ENCODE results near the gene CORO2A.

CORO2A gene

DNA sequence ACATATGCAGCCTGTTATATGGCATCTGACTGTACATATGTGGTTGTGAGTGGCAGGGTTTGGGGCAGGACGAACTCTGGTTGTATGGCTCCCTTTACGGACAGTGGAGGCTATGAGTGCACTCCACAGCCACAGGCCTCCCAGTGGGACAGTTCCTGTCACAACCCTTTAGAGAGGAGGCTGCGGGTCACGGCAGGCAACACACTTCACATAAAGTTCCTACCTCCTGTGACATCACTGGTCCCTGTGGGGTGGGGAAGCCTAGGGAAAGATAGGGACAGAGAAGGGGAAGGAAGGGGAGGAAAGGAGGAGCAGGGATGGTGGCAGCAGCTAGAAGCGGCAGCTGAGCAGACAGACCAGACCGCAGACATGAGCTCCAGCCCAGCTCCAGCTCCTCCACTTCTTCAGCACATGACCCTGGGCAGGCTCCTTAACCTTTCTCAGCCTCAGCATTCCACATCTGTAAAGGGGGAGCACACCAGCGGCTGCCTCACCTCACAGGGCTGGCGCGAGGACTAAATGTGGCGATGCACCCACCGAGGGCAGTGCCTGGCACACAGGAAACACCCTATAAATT, 27.4 kb upstream of the CORO2A start:
- DNase-seq, result no peak

GRCh38 chr9:98219364-98219716, 26.9 kb upstream of the CORO2A start:
- no peak for DNase-seq

DNA sequence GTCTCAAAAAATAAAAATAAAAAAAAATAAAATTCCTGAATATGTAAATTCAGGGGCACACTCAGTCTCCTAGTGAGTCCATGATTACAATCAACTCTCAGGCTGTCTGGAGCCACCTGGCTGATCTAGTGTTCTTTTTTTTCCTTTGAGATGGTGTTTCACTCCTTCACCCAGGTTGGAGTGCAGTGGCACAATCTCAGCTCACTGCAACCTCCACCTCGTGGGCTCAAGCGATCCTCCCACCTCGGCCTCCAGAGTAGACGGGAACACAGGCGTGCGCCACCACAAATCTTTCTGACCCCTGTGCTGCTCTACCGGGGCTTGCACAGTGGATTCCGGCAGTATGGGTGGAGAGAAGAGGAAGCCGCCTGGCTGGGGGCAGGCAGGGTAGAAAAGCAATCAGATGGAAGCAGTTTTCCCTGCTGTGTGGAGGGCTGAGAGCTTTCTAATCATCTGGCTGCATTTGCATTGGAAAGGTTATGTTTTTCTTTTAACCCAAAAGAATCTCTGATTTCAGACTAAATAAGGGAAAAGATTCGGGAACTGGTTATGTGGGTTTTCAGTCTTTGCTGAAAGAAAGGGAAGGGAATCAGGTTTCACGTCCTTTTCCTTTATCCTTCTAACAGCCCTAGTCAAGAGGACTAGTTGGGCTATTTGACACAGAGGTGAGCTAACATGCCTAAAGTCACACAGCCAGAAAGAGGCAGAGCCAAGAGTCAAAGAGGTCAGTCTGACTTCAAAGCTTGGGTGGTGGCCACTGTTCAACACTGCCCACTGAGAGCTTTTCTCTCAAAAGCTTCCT, 26.3 kb upstream of the CORO2A start:
- DNase-seq, result no peak

DNA sequence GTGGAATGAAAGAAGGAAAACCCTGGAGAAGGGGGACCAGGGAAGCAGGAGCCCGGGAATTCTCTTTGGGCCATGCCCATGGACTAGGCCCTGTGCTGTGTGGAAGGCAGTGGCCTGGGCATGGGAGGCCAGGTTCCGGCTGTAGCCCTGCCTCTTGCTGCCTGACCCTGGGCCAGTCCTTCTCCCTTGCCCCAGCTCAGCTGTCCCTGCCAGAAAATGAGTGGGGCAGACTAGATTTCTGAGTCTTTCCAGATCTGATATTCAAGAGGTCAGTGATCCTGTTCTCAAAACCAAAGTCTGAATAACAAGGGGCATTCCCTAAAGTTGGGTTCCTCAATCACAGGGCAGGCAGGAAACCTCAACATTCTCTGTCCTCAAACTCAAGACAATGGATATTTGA, 24.8 kb upstream of the CORO2A start:
- DNase-seq, result no peak

DNA sequence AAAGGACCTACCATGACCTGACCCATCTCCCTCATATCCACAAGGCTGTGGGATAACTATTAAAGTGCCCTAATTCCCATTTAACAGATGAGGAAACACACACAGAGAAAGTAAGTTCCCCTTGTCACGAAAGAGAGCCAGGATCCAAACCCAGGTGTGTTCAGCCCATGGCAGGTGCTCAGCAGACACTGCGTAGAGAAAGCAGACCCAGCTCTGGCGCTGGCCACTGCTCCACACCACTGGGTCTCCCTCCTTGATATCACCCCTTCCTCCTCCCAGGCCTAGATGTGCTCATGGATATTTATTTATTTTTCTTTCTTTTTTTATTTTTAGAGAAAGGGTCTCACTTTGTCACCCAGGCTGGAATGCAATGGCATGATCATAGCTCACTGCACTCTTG, 24.0 kb upstream of the CORO2A start:
- no peak for DNase-seq

DNA sequence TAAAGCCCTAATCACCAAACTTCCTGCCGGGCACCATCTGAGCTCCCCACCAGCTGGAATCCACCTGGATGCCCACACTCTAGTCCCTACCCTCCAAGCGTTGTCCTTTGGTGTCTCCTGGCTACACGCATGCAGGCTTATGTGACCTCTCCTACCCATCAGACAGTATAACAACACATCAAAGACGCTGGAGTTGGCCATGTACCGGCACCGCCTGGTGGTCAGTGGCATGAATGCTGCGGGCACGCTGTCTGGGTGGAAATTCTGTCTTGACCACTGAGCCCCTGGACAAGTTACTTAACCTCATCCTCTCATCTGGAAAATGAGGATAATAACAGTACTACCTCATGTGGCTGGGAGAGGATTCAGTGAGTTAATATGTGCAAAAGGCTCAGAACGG, 23.4 kb upstream of the CORO2A start:
- DNase-seq, result no peak

DNA sequence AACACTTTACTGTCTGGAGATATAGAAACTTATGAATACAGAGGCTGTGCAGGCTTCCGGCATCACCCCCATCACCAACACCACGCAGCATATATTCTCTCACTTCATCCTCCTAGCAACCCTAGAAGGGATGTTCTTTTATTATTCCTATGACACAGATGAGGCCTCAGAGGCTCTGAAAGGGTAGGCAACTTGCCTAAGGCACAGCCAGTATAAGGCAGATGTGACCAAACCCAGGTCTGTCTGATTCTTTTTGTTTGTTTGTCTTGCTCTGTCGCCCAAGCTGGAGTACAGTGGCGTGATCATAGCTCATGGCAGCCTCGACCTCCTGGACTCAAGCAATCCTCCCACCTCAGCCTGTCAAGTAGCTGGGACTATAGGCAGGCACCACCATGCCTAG, 22.8 kb upstream of the CORO2A start:
- DNase-seq, result no peak

DNA sequence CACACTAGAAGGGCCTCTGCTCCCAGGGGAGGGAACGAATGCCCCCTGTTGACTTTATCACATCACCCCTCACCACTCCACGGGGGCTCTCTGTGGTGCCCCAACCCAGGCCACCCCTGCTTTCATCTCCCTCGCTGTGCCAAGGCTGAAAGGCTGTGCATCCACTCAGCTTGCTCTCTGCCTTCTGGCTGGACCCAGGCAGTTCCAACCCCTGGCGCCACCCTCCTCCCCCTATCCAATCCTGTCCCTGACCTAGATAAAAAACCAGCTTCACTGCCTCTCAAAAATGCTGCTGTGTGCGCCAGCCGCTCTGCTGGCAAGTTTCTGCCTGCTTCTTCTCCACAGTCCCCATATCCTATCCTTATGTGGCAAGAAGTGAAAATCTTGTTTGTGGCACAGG, 22.4 kb upstream of the CORO2A start:
- no peak for DNase-seq

DNA sequence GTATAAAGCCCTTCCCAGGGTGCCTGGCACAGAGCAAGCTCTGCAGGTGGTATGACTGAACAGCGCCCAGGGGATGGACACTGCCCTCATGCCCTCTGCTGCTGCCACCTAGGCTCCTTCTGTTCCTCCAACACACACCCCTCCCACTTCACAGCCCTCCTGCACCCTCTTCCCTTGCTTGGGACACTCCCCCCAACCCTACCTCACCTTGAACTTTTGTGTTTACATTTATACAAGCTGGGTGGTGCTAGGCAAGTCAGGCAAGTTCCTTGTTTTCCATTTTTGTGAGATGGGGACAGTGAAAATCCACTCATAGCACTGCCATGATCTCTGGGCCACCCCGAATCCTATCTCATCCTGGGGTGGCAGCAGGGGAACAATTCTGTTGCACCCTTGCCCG, 18.8 kb upstream of the CORO2A start:
- DNase-seq, result no peak

DNA sequence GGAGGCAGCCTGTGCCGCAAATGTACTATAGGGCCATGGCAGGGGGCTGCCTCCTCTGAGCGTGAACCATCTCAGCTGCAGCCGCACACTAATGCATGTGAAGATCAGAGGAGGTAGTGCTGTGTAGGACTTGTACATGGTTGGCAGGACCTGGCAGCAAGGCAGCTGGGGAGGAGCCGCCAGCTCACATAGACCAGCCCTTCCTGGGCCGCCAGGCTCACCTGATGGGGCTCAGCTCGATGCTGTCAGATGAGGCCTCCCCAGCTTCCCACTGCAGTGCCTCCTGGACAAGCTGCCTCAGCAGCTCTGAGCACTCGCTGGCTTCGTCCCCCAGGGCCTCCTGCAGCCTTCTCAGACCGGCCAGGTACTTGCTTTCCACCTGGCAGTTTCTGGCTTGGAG, 18.0 kb upstream of the CORO2A start:
- DNase-seq, result no peak

GRCh38 chr9:98209530-98209929, 17.1 kb upstream of the CORO2A start:
- no peak for DNase-seq

DNA sequence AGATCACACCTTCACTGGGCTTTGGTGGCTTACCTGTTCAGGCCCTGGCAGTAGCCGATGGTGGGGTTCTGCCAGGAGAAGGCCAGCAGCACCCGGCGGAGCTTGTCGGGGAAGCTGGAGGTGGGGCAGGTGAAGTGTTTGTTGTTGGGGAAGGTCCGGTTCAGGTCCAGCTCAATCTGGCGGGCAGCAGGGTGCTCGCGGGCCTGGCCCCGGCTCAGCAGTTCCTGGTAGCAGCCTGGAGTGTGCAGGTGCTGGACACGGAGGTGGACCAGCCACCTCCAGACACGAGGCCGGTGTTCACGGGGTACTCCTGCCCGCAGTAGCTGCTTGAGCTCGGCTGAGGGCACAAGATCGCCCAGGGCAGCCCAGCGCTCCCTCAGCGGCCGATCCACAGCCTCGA, 16.2 kb upstream of the CORO2A start:
- no peak for DNase-seq

- no peak for DNase-seq
Observed at GRCh38 chr9:98207606-98208005, 15.2 kb upstream of the CORO2A start.

- DNase-seq, result no peak
Observed at GRCh38 chr9:98206754-98207153, 14.3 kb upstream of the CORO2A start.

DNA sequence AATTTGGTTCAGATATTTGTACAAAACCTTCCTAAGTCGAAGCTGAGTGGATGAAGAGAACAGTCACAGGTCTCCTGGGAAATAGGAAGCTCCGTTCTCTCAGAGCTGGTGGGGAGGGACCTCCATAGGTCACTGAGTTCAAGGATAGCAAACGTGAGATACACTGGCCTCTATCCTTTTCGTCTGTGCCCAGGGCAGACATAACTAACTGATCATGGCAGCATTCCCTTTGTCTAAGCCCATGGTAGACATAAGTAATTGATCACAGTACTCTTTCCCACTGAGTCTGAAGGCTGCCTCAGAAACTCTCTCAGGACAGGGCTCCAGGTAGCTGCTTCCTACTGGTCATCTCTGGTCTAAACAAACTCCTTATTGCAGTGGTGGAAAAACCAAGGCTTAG, 12.3 kb upstream of the CORO2A start:
- no peak for DNase-seq

DNA sequence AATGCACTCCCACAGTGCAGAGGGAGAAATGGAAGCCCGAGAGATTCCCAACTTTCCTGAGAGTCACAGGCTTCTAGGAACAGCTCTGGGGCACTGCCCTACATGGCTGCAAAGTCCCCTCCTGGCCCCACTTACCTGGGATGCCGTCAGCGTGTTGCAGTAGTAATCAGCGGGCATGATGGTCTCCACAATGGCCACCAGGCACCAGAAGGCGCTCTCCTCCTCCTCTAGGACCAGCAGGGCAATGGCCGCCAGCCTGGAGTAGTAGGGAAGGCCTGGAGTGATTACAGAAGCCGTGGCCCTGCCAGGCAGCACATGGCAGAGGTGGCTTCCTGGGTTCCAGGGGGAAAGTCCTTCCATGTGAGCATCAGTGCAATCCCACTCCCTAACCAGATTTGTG, 10.7 kb upstream of the CORO2A start:
- DNase-seq, result no peak

GRCh38 chr9:98202252-98202651, 9.8 kb upstream of the CORO2A start:
- DNase-seq, result no peak

DNA sequence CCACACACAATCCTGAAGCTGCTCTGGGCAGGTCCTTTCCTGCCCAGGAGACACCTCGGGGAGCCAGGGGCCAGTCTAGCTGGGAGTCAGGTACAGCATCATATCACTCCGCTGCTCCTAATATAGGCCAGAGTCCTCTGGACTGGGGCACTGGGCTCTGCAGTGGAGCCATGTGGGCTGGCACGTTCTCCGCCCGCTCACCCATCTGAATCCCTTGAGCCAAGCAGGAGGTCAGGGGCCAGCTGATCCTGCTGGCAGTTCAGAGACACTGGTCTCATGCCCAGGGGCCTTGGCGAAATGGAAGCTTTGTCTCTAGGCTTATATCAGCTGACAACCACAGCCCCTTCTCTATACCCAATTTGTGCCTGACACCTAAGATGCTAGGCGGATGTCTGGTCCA, 9.3 kb upstream of the CORO2A start:
- DNase-seq, result no peak

DNA sequence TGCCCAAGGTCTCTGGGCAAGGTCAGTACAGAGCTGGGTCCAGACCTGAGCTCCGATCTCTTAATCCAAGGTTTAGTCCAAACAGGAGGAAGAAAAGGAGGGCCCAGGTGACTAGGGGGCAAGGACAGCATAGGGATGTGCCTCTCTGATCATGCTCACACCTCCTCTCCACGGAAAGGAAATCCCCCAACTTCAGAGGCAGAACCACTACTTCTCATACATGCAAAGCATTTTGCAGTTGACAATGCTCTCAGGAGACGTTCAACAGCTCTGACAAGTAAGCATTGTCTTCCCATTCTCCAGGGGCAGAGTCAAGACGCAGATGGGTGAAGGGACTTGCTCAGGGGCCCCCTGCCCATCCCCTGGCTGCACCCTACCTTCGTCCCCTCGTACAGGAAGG, 8.7 kb upstream of the CORO2A start:
- DNase-seq, result no peak

- no peak for DNase-seq
Observed at GRCh38 chr9:98199388-98200033, 7.1 kb upstream of the CORO2A start.

GRCh38 chr9:98195671-98196070, 3.2 kb upstream of the CORO2A start:
- no peak for DNase-seq

DNA sequence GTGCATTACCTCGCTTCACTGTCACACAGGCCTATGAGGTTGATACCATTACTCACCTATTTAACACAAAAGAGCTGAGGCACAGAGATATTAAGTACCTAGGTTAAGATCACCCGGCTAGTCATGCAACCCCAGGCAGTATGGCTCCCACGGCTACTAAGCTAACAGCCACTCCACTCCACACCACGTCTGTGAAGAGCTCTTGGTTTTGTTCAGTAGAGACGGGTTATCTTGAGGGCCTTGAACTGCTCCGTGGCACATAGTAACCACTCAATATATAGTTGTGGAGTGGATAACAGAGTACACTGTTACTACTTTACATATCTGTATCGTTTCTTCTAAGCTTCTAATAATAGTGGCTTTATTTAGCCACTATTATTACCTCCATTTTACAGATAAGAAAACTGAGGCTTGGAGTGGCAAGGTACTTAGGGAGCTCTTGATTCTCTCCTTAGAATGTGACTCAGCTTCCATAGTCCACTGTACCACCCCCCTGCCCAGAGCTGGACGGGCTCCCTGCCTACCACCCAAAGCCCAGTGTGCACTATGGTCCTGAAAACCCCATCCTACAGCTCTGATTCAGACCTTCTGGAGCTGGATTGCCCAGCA, 1.0 kb upstream of the CORO2A start:
- no peak for DNase-seq

- DNase-seq, result no peak
Observed at GRCh38 chr9:98191671-98192502, 550 bp downstream of the CORO2A start.
